GM21367 (cell line): ENCODE measurements around the gene ABCA6.
"Not testable (repeated sequence)": the region's sequence is repeated elsewhere in the genome, so short reads cannot be mapped to it uniquely, and the experiment has no call there.

Source experiments
- ATAC-seq: cut with Tn5 transposase; IDR thresholded peaks from one replicate; pipeline ENCODE4 v1.9.1; 2021; ENCODE audit not compliant: unreplicated experiment

ABCA6 gene

DNA sequence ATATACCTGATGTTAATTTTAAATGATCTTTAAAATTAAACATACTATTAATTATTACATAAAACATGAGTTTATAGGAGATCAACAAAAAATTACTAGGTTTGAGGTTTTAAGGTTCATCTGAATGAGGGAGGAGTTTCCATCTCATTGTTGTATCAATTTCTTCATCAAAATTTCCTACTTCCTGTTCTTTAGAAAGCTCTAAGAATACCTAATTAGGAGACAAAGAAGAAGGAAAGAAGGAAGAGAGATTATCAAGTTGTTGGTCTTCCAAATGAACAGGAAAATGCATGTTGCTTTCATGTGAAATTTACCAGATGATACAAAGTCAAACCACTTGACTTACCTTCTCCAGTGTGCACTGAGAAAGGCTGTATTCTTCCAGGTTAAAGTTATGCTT is 62.8 kb downstream of the ABCA6 start:
- ATAC-seq, result no peak

DNA sequence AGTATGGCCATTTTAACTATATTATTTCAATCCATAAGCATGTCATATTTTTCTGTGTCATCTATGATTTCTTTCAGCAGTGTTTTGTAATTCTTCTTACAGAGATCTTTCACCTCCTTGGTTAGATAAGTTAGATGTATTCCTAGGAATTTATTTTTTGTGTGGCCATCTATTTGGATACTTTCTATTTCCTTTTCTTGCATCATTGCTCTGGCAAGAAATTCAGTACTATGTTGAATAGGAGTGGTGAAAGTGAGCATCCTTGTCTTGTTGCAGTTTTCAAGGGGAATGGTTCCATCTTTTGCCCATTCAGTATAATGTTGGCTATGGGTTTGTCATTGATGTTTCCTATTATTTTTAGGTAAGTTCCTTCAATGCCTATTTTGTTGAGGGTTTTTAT is 65.9 kb downstream of the ABCA6 start:
- ATAC-seq, result no peak

DNA sequence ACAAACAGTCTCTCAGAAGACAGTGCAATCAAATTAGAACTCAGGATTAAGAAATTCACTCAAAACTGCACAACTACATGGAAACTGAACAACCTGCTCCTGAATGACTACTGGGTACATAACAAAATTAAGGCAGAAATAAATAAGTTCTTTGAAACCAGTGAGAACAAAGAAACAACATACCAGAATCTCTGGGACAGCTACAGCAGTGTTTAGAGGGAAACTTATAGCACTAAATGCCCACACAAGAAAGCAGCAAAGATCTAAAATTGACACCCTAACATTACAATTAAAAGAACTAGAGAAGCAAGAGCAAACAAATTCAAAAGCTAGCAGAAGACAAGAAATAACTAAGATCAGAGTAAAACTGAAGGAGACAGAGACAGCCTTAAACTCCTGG is 68.3 kb downstream of the ABCA6 start:
- not testable (repeated sequence) for ATAC-seq

DNA sequence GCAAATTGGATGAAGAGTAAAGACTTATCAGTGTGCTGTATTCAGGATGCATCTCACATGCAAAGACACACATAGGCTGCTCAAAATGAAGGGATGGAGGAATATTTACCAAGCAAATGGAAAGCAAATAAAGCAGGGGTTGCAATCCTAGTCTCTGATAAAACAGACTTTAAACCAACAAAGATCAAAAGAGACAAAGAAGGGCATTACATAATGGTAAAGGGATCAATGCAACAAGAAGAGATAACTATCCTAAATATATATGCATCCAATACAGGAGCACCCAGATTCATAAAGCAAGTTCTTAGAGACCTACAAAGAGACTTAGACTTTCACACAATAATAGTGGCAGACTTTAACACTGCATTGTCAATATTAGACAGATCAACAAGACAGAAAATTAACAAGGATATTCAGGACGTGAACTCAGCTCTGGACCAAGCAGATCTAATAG is 68.9 kb downstream of the ABCA6 start:
- not testable (repeated sequence) for ATAC-seq

DNA sequence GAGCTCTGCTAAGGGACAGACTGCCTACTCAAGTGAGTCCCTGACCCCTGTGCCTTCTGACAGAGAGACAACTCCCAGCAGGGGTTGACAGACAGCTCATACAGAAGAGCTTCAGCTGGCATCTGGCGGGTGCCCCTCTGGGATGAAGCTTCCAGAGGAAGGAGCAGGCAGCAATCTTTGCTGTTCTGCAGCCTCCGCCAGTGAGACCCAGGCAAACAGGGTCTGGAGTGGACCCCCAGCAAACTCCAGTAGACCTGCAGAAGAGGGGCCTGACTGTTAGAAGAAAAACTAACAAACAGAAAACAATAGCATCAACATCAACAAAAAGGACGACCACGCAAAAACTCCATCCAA is 70.5 kb downstream of the ABCA6 start:
- not testable (repeated sequence) for ATAC-seq

DNA sequence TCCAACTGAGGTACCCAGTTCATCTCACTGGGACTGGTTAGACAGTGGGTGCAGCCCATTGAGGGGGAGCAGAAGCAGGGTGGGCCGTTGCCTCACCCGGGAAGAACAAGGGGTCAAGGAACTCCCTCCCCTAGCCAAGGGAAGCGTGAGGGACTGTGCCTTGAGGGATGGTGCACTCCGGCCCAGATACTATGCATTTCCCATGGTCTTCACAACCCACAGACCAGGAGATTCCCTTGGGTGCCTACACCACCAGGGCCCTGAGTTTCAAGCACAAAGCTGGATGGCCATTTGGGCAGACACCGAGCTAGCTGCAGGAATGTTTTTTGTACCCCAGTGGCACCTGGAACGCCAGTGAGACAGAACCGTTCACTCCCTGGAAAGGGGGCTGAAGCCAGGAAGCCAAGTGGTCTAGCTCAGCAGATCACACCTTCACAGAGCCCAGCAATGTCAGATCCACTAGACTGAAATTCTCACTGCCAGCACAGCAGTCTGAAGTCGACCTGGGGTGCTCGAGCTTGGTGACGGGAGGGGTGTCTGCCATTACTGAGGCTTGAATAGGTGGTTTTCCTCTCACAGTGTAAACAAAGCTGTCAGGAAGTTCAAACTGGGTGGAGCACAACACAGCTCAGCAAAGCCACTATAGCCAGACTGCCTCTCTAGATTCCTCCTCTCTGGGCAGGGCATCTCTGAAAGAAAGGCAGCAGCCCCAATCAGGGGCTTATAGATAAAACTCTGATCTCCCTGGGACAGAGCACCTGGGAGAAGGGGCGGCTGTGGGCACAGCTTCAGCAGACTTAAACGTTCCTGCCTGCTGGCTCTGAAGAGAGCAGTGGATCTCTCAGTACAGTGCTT is 71.1 kb downstream of the ABCA6 start:
- ATAC-seq, result not testable (repeated sequence)

DNA sequence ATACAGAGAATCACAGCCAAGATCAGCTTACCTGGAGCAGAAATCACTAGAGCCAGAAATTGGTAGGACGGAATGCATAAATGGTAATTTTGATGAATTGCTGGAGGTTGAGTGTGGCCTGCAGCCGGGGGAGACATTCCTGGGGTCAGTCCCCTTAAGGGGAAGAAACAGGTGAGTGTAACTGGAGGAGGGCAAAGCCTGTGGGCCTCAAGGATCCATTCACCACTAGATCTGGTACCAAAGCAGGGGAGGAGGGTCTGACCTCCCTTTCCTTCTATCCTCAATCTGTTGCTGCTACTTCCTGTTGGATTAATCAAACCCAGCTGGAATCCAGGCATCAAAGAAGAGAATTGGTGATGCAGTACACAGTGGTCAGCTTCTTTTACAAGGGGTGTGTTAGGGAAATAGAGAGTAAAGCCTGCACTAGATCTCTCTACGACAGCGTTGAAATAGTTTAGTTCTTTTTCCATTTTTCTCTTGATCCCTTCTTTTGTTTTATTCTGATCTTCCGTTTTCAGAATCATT is 72.4 kb downstream of the ABCA6 start:
- ATAC-seq, result no peak

DNA sequence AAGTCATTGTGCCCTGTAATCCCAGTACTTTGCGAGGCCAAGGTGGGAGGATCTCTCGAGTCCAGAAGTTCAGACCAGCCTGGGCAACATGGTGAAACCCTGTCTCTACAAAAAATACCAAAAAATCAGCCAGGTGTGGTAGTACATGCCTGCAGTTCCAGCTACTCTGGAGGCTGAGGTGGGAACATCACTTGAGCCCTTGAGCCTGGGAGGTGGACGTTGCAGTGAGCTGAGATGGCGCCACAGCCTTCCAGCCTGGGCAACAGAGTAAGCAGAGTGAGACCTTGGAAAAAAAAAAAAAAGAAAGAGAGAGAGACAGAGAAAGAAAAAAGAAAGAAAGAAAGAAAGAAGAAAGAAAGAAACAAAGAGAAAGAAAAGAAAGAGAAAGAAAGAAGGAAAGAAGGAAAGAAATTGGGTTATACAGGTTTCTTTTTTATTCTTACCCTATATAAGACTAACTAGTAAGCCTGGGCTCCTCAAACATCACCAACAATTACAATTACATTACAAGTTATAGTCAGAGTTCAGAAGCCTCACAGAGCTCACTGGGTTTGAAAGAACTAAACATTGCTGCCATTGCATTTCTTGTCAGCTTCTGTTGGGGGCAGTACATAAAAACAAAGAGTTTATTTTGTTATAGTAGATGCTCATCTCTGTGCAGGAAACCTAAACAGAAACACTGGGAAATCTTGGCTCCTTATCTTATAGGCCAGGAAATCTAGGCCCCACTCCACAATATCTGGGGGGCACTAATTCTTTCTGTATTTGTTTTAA is 74.2 kb downstream of the ABCA6 start:
- ATAC-seq, result no peak

DNA sequence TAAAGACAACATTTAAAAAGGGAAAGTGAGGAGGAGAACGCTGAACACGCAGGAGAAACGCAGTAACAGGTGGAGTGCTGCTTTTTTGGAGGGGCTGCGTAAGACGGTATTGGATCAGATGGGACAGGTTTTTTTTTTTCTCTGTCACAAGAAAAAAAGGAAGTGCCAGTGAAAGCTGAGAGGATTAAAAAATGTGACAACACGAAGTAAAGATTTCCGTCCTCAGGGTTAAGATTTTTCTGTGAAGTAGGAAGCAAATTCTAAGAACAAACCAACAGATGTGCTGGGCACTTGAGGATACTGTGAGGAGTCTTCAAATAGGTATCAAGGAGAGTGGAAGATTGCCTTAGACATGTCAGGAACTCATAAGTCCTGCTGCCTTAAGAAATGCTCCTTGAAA is 75.2 kb downstream of the ABCA6 start:
- ATAC-seq, result no peak

DNA sequence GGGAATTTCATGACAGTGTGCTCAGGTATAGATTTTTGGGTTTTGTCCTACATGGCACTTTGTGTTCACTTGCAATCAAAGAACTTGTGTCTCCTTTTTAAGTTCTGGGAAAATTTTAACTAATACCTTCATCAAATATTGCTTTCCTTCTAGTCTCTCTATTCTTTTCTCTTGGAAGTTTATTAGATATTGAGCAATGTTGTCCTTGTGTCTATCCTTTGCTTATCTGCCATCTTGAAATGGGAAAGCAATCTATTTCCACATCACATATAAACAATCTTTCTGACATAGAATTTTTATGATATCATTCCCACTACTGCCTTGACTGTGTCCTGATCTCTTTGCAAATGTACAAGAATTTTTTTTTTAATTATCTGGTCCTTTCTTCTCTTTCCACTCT is 76.6 kb downstream of the ABCA6 start:
- no peak for ATAC-seq

DNA sequence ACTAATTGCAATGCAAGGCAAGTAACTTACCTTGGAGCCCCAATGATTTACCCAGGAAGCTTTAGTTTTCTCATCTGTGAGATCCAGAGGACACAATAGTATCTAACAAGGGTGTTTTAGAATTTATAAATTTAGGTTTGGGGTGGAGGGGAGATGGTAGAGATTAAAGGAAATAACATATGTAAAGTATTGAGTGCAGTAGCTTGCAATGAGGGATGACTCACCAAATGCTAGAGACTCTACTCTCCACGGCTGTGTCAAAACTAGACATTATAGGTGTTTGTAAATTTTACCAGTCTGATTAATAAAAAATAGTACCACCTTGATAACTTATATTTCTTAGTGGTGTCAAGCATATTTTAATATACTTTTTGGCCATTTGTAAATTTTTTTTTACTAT is 77.2 kb downstream of the ABCA6 start:
- ATAC-seq, result no peak

DNA sequence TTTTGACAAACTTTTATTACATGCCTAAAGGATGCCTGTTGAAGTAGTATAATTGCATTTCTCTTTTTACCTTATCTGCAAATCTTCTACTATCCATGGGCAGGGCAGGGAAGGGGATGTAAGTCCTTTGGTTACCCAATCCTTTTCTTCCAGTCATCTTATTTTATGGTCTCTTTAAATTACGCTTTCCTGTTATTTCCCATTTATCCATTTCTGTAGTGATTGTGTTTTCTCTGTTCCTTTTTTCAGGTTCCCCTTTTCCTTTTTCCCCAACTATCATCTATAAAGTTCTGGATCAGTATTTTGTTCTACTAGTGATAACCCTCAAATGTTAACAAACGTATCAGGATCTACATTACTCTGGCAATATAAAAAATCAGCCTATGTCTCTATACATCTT is 77.7 kb downstream of the ABCA6 start:
- no peak for ATAC-seq

DNA sequence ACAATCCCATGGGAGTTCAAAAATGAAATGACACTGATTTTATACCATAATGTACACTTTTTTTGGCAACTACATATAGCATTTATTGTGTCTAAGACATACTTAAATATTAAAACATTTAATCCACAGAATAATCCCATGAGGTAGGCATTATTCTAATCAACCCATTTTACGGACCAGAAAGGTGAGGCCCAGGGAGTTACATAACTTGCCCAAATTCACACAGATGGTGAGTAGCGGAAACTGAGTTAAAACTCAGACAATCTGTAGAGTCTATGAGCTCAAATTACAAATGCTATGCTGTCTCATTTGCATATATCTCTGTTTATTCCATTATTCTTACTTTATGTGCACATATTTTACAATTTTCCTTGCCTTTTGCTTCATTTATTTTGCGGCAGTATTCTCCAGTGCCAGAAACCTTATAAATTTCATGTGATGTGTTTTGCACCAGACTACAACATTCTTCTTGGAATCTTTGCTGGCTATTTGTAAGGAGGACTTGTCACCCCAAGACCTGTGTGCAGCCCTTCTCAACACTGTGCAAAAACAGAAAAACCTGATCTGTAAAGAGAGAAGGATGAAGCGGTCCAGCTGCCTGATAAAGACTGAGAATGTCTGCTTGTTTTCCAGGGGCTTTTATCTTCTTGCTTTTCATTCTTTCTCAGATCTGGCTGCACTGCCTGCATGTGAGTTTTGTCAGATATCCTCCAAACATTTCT is 78.7 kb downstream of the ABCA6 start:
- ATAC-seq, result no peak

DNA sequence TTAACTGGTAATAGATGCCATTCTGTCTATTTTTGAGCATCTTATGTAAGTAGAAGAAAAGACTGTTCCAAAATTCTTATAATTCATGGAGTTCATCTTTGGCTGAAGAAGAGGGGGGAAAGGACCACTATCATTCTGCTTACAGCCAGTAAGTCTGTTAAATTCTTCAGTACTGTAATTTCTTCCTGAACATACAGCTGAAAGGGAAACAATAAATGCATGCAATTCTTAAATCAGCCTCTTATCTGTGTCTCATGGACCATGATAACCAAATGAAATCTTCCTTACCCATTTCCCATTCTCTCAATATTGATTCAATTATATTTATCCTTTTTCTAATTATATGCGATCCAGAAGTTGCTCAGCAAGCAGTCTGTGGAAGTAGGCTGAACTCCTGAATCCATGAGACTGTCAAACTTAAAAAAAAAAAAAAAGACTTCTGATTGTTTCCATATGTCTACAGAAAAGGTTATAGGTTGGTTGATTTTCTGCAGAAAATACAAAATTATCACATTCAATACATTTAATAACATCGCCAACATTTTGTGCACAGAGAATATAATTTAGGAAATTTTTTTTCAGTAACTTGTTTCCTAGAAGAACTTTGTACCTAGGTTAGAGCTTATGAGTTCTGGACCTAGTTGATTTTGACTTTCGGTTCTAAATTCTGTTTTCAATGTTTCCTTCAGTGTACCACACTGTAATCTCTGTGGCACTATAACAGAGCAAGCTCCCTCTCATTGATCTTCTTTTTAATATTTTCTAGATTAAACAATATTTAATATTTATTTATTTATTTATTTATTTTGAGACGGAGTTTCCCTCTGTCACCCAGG is 79.8 kb downstream of the ABCA6 start:
- ATAC-seq, result no peak

DNA sequence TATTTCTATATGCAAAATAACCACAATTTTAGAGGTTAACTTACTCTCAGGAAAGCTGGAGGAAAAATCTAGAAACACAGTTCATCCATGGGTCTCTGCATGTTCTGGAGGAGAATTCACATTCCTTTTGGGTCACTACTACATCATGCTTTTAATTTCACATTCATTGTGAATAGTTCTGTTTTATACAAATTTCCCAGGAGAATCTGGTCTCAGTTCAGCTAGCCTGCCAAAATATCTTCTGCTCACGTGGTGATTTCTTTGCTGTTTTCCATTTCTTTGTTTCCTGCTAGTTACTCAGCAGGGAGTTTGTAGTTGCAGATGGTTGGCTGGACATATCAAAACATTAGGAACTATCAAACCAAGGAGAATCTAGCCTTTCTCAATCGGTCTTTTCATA is 80.9 kb downstream of the ABCA6 start, which contains the start of gene ABCA9:
Gene ABCA9 (minus strand): TSS at position 106 of the 400 bp plus-strand sequence. CDS start 9,801 bp downstream, outside the sequence.
- ATAC-seq, result no peak

DNA sequence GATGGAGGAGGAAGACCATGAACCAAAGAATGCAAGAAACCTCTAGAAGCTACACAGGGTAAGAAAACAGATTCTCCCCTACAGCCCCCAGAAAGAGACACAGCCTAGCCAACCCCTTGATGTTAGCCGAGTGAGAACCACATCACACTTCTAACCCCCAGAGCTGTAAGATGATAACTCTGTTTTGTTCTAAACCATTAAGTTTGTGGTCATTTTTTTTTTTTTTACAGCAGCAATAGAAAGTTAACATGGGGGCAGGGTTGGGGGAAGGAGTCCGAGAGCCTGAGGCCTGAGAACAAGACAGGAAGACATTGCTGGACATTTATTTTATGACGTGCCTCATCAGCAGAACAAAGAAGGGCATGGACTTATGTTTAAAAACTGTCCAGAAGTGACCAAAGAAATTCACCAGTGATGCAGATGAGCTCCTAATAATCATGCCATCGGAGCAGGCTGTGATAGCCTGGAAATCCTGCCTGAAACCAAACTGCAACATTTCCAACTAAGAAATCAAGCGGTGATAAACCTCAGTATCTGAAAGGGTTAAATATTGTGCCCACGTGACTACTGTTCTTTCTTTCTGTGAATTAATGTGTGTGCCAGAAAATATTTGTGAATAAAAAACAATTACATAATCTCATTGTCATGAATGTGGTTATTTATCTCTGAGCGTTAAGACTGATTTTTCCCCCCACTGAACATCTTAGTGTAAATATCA is 82.1 kb downstream of the ABCA6 start:
- no peak for ATAC-seq

DNA sequence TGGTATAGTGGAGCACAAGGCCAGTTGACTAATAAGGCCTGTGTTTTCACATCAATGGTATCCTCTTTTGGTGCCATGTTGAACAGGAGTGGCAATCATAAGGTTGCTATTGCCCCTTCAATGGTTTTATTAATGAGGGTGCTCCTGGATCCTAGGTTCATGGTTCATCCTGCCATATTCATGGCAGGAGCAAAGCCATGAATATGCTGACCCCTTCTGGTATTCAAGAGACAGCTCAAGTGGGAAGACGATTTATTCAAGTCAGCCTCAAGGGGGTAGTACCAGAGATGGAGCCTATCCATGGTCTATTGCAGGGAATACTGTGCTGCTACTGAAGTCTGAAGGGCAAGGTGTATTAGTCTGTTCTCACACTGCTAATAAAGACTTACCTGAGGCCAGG is 83.5 kb downstream of the ABCA6 start:
- ATAC-seq, result no peak

DNA sequence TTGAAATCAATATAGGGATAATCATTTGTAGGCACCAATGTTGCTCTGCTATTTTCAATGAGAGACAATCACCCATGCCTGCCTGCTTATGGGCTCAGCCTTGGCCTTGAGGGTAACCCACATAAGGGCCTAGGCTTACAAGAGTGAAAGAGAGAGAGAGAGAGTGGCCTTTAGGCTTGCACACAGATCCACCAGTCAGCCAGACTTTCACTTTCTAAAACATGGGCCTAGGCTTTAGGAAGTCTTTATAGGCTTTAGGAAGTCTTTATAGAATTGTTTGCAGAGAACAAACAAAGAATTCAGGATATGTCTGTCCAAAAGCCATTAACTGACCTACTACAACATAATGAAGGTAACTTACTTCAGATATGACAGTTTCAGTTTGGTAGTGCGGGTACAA is 84.4 kb downstream of the ABCA6 start:
- ATAC-seq, result no peak

DNA sequence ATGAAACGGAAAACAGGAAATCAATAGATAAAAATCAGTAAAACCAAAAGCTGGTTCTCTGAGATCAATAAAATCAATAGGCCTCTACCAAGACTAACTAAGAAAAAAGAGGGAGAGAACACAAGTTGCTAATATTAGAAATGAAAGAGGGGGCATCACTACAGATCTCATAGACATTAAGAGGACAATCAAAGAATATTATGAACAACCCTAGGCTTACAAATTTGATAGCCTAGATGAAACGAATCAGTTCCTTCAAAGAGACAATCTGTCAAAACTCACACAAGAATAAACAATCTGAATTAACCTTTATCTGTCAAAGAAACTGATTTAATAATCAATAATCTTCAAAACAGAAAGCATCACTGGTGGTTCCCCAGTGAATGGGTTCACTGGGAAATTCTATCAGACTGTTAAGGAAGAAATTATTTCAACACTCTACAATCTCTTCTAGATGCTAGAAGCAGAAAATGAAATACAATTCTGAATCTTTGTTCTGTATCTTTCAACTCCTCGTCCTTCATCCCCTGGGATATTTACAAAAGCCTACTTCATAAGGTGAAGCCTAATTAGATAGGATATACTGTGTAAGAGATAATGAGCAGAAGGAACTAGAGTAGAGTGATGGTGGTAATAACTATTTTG is 85.4 kb downstream of the ABCA6 start:
- ATAC-seq, result no peak
